ENCODE data around the gene SUN3.

Gene SUN3

DNA sequence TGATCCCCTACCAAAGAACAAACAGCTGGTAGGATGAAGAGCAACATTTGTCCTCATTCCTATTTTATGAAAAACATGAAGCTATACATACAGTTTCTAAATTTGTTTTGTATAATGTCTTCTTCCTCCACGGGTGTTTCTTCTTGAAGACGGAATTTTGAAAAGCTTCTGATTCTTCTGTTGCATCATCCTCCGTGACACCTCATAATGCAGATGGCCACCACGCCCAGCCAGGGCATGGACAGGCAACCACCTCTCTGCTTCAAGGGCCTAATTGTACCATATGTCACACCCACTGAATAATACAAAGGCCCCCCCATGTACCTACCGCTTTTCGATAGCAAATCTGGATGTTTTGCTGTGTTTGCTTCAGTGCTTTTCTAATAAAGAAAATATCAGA lies at the start of gene SUN3:
SUN3 (minus strand) TSS at position 170 of the 400 bp plus-strand sequence; CDS start at position 1, 169 bp downstream.
- DNase-seq = no peak

GRCh38 chr7:48078470-48078869 lies 49.6 kb upstream of the SUN3 start:
- DNase-seq = no peak

- DNase-seq = no peak
Observed at GRCh38 chr7:48077423-48077822, 48.5 kb upstream of the SUN3 start.

GRCh38 chr7:48074204-48074654 lies 45.3 kb upstream of the SUN3 start:
- no peak for DNase-seq

DNA sequence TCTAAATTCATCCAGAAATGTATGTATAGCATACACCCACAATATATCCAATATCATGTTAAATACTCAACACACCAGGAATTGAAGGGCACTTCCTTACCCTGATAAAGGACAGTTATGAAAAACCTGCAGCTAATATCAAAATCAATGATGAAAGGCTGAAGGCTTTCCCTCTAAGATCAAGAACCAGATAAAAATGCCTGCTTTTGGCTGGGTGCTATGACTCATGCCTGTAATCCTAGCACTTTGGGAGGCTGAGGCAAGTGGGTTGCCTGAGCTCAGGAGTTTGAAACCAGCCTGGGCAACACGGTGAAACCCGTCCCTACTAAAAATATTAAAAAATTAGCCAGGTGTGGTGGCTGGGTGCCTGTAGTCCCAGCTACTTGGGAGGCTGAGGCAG lies 38.6 kb upstream of the SUN3 start:
- no peak for DNase-seq

GRCh38 chr7:48063985-48064384 lies 35.1 kb upstream of the SUN3 start:
- no peak for DNase-seq

DNA sequence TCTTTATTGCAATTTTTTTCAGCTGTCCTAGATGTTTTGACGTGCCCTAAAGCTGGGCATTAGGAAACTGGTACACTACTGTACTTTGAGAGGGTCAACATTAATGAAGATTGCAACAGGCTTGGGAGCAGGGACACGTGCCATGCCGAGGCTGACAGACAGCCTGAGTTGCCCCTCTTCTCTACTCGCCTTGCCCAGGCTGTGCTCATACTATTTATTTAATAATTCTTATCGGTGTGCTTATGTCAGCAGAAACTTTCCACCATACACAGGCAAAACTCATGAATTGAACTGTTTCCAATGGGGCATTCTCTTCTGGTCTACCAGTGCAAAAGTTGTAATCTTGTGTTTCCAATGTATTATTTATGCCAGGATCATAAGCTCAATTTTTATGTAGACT lies 30.8 kb upstream of the SUN3 start:
- no peak for DNase-seq

DNA sequence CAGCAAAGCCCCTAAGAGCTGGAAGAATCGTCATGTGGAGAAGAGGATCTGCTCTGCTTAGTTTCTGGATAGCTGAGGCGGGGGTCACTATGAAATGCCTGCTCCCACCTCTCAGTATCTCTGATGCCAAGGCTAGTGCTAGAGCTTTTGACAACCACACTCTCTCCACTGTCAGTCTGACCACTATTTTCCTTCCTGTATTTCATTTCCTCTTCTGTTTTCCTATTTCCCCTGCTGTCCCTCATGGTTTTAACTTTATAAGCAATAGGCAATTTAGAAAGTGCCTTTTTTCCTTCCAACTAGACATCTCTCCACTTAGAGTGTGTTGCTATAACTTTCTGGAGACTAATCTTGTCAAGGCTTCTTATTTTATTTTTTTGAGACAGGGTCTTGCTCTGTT lies 30.1 kb upstream of the SUN3 start:
- no peak for DNase-seq

- no peak for DNase-seq
Observed at GRCh38 chr7:48053736-48054135, 24.8 kb upstream of the SUN3 start.

DNA sequence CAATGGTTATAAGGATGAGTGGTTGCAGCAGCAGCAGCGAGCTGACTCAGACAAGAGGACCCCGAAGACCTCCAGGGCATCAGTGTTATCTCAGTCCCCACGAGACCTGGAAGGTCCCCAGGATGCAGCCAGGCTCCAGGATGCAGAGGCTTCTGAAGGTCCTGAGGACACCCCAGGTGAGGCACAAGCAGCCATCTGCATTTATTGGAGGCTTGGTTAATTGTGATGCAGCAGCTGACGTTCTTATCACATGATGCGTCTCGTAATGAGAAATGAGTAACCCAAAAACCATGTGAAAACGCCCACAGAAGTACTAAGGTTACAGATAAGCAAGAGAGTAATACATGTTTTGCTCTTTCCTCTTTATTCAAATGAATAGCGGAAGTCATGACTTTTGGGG lies 23.8 kb upstream of the SUN3 start:
- DNase-seq = no peak

DNA sequence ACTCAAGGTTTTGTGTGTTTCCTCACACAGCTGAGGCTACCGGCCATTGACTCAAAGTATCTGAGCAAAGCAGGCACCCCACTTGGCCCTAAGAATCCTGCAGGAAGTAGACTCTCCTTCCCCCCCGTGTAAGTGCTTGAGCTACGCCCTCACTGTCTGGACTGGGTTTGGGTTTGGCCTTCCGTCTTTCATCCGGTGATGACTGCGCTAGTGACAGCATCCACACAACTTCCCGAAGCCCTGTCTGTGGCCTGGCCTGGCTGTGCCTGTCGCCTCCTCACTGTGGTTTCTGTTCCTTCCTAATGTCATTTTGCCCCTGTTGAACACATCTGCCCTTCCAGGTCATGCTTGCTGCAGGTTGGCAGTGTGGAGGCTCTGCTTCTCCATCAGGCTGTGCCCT lies 20.9 kb upstream of the SUN3 start:
- no peak for DNase-seq

DNA sequence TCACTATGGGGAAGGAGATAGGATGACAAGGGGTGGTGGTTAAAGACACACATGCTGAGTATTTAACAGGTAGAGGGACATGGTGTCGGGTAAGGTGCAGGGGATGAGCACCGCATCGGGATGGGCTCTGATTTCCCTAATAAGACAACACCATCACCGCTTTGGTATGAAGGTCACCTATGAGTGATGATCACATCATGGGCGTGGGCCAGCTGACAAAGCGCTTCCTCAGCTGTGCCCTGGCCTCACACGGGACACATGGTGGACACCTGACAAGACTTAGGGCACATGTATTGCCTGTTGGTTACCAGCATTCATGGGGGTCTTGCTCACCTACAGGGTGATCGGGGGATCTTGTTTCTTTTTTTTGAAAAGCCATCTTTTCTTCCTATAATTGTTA lies 19.2 kb upstream of the SUN3 start:
- no peak for DNase-seq

GRCh38 chr7:48046458-48046857 lies 17.6 kb upstream of the SUN3 start:
- DNase-seq = no peak

DNA sequence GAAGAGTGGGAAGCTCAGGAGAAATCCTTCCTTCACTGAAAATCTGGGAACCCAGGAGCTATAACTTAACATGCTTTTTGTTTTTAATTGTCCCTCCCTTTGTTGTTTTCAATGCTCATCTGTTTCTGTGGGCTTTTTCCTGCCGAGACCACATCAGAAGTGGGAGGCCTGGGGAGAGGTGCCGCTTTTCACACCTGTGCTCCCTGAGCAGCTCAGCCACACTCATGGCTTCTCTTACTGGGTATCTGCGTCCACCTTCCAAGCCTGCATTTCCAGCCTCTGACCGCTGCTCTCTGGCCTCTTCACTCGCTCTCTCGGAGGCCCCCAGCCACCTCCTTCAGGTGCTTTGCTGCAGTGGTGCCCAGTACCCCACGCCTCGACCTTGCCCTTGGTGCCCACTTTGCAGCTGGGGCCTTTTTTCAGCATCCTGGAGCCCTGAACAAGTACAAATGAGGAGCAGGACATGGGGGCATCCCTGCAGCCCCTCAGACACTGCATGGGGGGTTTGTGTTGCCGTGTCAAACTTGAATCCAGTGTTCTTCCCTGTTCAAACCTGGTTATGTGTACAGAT lies 16.4 kb upstream of the SUN3 start:
- DNase-seq = no peak

- DNase-seq = no peak
Observed at GRCh38 chr7:48042636-48043035, 13.7 kb upstream of the SUN3 start.

- no peak for DNase-seq
Observed at GRCh38 chr7:48042216-48042615, 13.3 kb upstream of the SUN3 start.

GRCh38 chr7:48041653-48041970 lies 12.7 kb upstream of the SUN3 start:
- DNase-seq = no peak

- no peak for DNase-seq
Observed at GRCh38 chr7:48040944-48041652, 12.2 kb upstream of the SUN3 start.

DNA sequence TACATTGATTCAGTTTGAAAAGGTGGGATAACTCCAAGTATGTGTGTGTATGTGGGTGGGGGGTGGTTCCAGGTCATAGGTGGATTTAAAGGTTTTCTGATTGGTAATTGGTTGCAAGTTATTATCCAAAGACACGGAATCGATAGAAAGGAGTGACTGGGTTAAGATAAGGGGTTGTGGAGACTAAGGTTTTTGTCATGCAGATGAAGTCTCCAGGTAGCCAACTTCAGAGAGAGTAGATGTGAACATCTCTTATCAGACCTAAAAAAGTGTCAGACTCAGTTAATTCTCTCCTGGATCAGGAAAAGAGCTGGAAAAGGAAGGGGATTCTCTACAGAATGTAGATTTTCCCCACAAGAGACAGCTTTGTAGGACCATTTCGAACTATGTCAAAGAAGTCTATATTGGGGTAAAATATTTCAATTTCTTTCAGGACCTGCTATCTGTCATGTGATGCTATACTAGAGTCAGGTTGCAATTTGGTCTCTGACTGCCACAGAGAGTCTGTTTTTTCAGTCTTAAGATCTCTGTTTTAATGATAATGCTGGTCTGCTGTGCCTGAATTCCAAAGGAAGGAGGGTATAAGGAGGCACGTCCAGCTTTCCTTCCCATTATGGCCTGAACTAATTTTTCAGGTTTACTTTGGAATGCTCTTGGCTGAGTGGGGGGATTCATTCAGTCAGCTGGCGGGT lies 10.1 kb upstream of the SUN3 start:
- no peak for DNase-seq

DNA sequence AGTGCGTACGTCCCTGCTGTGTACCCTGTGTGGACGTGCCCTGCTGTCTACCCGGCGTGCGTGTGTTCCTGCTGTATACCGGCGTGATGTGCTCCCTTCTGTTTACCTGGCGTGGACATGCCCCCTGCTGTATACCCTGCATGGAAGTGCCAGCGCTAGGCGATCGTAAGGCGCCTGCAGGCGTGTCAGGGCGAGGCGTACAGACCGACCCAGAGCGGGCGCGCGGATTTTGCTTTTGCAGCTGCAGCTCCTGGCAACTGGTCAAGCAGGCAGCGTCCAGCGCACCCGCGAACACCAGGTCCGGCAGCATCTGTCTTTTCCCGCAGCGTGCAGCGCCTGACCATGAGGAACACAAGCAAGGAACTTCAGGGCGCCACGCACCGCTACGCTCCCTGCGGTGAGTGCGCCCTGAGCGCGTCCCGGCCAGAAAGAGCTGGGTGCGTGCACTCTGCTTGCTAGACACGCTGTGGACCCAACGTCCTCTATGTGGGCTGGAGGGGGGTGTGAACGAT lies 7.1 kb upstream of the SUN3 start:
- DNase-seq = peak; percentile 22

DNA sequence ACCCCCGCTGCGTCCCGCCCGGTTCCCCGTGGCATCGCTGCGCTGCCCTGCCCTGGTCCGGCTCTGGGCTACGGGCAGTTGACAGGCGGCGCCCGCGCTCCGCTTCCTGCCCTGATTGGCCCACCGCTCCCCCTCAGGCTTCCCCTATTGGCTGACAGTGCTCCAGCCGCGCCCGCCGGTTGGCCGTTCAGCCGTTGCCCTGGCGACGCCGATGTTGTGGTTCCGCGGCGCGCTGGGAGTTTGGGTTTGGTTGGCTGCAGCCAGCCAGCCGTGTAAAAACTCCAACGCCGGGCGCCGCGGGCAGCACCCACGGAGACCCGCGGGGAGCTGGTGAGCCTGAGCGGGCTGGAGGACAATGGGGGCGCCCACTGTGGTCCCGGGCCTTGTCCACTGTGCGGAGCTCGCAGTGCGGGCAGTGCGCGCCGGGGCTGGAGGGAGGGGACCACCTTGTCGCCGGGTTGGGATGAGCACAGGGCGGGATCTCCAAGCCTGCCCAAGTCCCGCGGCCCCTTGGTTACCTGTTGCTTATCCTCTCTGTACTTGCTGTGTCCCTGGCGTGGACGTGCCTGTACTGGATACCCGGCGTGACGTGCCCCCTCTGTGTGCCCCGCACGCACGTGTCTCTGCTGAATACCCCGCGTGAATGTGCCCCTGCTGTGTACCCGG lies 6.5 kb upstream of the SUN3 start, which contains the start of gene C7orf57:
C7orf57 (plus strand) TSS at position 243 of the 666 bp plus-strand sequence. CDS start 766 bp downstream, outside the sequence.
- DNase-seq = peak; percentile 88

DNA sequence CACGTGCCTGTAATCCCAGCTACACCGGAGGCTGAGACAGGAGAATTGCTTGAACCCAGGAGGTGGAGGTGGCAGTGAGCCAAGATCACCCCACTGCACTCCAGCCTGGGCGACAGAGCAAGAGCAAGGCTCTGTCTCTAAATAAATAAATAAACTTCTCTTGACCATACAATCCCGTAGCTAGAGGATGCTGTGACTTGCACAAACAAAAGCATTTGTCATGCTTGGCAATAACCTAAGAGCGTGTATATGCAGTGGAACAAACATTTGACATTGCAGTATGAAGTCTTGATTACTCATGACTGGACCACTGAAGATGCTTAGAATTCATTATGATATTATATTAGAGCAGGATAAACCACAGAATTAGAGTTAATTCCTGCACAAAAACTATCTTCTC lies 5.0 kb upstream of the SUN3 start:
- no peak for DNase-seq

- DNase-seq = no peak
Observed at GRCh38 chr7:48031111-48031510, 2.2 kb upstream of the SUN3 start.

DNA sequence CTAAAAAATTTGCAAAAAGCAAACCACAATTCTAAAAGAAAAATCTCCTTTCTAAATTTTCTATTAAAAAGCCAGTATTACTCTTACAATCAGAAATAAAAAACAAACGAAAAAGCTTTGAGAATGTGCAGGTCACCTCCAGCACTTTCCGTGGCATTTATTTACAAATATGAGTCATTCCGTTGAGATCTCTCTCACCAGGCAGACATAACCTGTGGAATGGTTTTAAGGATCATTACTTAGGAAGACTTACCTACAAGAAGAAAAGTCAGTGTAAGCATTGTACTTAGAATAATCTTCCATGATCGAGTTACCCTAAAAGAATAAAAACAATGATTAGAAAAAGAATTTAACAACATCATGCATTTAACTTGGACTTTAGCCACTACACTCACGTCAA lies 3.3 kb downstream of the SUN3 start:
- no peak for DNase-seq

All from activated naive CD4-positive, alpha-beta T cell treated with anti-CD3 and anti-CD28 coated beads, Interleukin-2, amount 50 U/mL, for 16 hours (primary cell).